Sigmoid colon (tissue), 7 donors: ENCODE data around the gene IDH2. TPM values are rescaled to one million over a fixed set of nuclear protein-coding genes. Genes with fewer than 3 reads are reported as not detected.

Experiments used
- DNase-seq: peaks from one replicate; pipeline ENCODE4 v3.0.0-alpha.2; 2019
- H3K27ac ChIP-seq, 4 donors: fragments of 200-600 bp; sonication (generic); one replicate each; pipeline ENCODE4 v1.5.1; 2016 to 2019; ENCODE audit warnings: mild to moderate bottlenecking in 1 of 4
- H3K27me3 ChIP-seq, 3 donors: fragments of 200-600 bp; sonication (generic); one replicate each; pipeline ENCODE4 v1.5.1; 2019; ENCODE audit warnings: mild to moderate bottlenecking in 1 of 3
- H3K36me3 ChIP-seq, 4 donors: fragments of 200-600 bp; sonication (generic); one replicate each; pipeline ENCODE4 v1.5.1; 2016 to 2019
- H3K4me1 ChIP-seq, 4 donors: fragments of 200-600 bp; sonication (generic); one replicate each; pipeline ENCODE4 v1.5.1; 2017 to 2019
- H3K4me3 ChIP-seq, 4 donors: fragments of 200-600 bp; sonication (generic); one replicate each; pipeline ENCODE4 v1.5.1; 2017 to 2019; ENCODE audit warnings: mild to moderate bottlenecking in 2 of 4, moderate library complexity in 1 of 4
- H3K9me3 ChIP-seq, 4 donors: fragments of 200-600 bp in 3 of 4; sonication (generic) in 3 of 4; one replicate each; pipeline versions ENCODE4 v1.5.1 to v1.6.1; 2013 to 2019
- CTCF ChIP-seq, 4 experiments: fragments of 450-650 bp in 3 of 4; fragments of 200-600 bp in 1 of 4; IDR thresholded peaks; one replicate each; pipeline ENCODE4 v1.5.1; 2016 to 2019; ENCODE audit warnings: antibody characterized with exemption in 4 of 4, mild to moderate bottlenecking in 3 of 4, moderate library complexity in 2 of 4
- EP300 ChIP-seq, 4 donors: sonication (generic); formaldehyde crosslinking; IDR thresholded peaks; one replicate each; pipeline ENCODE4 v1.6.1; 2017; ENCODE audit warnings: antibody characterized with exemption in 4 of 4
- POLR2A ChIP-seq, 2 donors: fragments of 450-650 bp; IDR thresholded peaks; one replicate each; pipeline ENCODE4 v1.6.1; 2016; ENCODE audit warnings: antibody characterized with exemption in 2 of 2, mild to moderate bottlenecking in 2 of 2, moderate library complexity in 2 of 2
- POLR2AphosphoS5 ChIP-seq, 4 donors: sonication (generic); formaldehyde crosslinking; IDR thresholded peaks; one replicate each; pipeline ENCODE4 v1.6.1; 2017; ENCODE audit warnings: antibody characterized with exemption in 4 of 4
- WGBS, 2 donors: extraction: QIAGEN DNeasy Blood & Tissue Kit; methylation state at CpG; one replicate each; pipeline ENCODE4 v1.1.7; 2013; 5-methylcytosine and 5-hydroxymethylcytosine counted together
- intact Hi-C: fragments of 100-400 bp; cut with DNase I; formaldehyde crosslinking; loops from one replicate; pipeline ENCODE4 v1.15.1; 2023
- polyA plus RNA-seq, 3 donors: library from polyadenylated mRNA; stranded (reverse); fragments of 200-250 nt; gene quantifications; one replicate each; pipeline ENCODE4 v1.2.3, GENCODE V29; 2013
- total RNA-seq, 4 donors: library from RNA; depleted of rRNA; stranded (reverse); fragments of >200 nt; gene quantifications; one replicate each; pipeline ENCODE4 v1.1.0, GENCODE V29; 2016
- donor health status: healthy with polysubstance abuse.
- donor health status: Bipolar disorder and iron deficiency.
- donor health status: healthy.

Gene IDH2
- total and polyA plus RNA-seq, 7 donors, result 43.8 to 210 (median 111) TPM

GRCh38 chr15:90062973-90063769 lies 39.1 kb downstream of the IDH2 start:
- H3K27ac ChIP-seq, result peak overlapping the region; percentile 68 to 83 (median 71)
- H3K27me3 ChIP-seq, result no peaks in the 10 kb centered on the region
- peaks cover 0 to 13% (median 3%) of the 10 kb centered on the region in 4 donors for H3K36me3 ChIP-seq
- TF ChIP-seq CTCF (IDR thresholded peaks at IDR 0.05) (no peak), POLR2A (IDR thresholded peaks at IDR 0.05) (no peak), POLR2AphosphoS5 (IDR thresholded peaks at IDR 0.05) (no peak), EP300 (IDR thresholded peaks at IDR 0.05) (no peak)
- H3K9me3 ChIP-seq, result no peaks in the 10 kb centered on the region
- H3K4me1 ChIP-seq, result peaks cover 0 to 61% (median 48%) of the 10 kb centered on the region in 4 donors
- 44 to 64% methylated on average over 20 of the region's 20 CpGs for WGBS, 2 donors
- DNase-seq, result no peak
- H3K4me3 ChIP-seq, result no peak overlapping the region
- intact Hi-C loops, result no loop called here

DNA sequence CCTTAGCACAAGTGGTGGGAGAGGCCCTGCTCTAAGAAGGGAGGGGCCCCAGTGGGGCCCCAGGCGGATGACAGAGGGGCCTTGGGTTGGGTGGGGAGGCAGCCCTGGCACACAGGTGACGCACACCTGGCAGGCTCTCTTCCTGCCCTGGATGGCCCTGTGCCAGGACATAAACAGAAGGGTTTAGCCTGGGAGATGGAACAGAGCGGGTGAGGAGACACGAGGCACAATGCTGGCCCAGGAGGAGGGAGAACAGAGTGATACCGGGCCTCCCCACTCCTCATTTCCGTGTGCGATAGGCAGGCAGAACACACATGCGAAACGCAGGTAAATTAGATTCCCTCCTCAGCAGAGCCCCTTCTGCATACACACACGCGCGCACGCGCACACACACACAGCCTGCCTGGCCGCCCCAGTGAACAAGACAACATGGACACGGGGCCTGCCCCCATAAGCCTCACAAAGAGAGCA lies 39.8 kb downstream of the IDH2 start:
- H3K36me3 ChIP-seq, result peaks cover 0 to 7% (median under 1%) of the 10 kb centered on the region in 4 donors
- H3K4me1 ChIP-seq, result peaks cover 0 to 61% (median 48%) of the 10 kb centered on the region in 4 donors
- H3K27me3 ChIP-seq, result no peaks in the 10 kb centered on the region
- TF ChIP-seq CTCF (IDR thresholded peaks at IDR 0.05) (no peak), POLR2AphosphoS5 (IDR thresholded peaks at IDR 0.05) (no peak), POLR2A (IDR thresholded peaks at IDR 0.05) (no peak), EP300 (IDR thresholded peaks at IDR 0.05) (no peak)
- intact Hi-C loops, result no loop called here
- no peak for DNase-seq
- H3K27ac ChIP-seq, result peak overlapping the region; percentile 52 to 83 (median 70)
- WGBS, 2 donors, result 27 to 65% methylated on average over 16 of the region's 16 CpGs
- no peak overlapping the region for H3K4me3 ChIP-seq
- H3K9me3 ChIP-seq, result no peaks in the 10 kb centered on the region

GRCh38 chr15:90062023-90062442 lies 40.2 kb downstream of the IDH2 start:
- H3K4me3 ChIP-seq, result peak overlapping the region in 2 of 4 donors; percentile 12 to 23
- no peak for DNase-seq
- intact Hi-C loops, result no loop called here
- peaks cover 0 to 2% (median 0%) of the 10 kb centered on the region in 4 donors for H3K36me3 ChIP-seq
- WGBS, 2 donors, result 12 to 50% methylated on average over 8 of the region's 8 CpGs
- peak overlapping the region; percentile 52 to 83 (median 70) for H3K27ac ChIP-seq
- peaks cover 0 to 61% (median 48%) of the 10 kb centered on the region in 4 donors for H3K4me1 ChIP-seq
- no peaks in the 10 kb centered on the region for H3K9me3 ChIP-seq
- no peak for TF ChIP-seq POLR2A (IDR thresholded peaks at IDR 0.05)
- TF ChIP-seq EP300 (IDR thresholded peaks at IDR 0.05), result no peak
- TF ChIP-seq CTCF (IDR thresholded peaks at IDR 0.05), result no peak
- TF ChIP-seq POLR2AphosphoS5 (IDR thresholded peaks at IDR 0.05), result no peak
- H3K27me3 ChIP-seq, result no peaks in the 10 kb centered on the region

DNA sequence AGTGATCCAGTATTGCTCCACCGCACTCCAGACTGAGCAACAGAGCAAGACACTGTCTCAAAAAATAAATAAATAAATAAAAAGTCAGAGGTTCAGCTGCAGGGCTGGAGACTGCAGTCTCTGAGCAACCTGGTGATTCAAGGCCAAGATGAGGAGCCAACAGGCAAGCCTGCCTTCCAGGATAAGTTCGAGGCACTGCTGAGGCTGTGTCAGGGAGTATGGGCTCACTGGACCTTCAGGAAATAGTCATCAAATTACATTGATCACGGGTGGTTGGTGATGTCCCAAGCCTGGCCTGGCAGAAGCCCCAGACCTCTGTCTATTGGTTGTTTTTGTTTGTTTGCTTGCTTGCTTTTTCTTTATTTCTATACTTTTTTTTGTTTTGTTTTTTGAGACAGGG lies 41.5 kb downstream of the IDH2 start:
- DNase-seq, result no peak
- Histone ChIP-seq H3K27me3 (no peaks in the 10 kb centered on the region), H3K36me3 (no peaks in the 10 kb centered on the region), H3K27ac (no peak overlapping the region), H3K4me3 (no peak overlapping the region), H3K4me1 (peaks cover 0 to 60% (median 46%) of the 10 kb centered on the region in 4 donors), H3K9me3 (no peaks in the 10 kb centered on the region)
- WGBS, 2 donors, result 67 to 84% methylated on average over 3 of the region's 3 CpGs
- TF ChIP-seq POLR2A (IDR thresholded peaks at IDR 0.05) (no peak), EP300 (IDR thresholded peaks at IDR 0.05) (no peak), POLR2AphosphoS5 (IDR thresholded peaks at IDR 0.05) (no peak), CTCF (IDR thresholded peaks at IDR 0.05) (no peak)
- intact Hi-C loops, result no loop called here
